ENCODE measurements around the gene MTA3.
"Not testable (repeated sequence)": the region's sequence is repeated elsewhere in the genome, so short reads cannot be mapped to it uniquely, and the experiment has no call there.

MTA3 gene

DNA sequence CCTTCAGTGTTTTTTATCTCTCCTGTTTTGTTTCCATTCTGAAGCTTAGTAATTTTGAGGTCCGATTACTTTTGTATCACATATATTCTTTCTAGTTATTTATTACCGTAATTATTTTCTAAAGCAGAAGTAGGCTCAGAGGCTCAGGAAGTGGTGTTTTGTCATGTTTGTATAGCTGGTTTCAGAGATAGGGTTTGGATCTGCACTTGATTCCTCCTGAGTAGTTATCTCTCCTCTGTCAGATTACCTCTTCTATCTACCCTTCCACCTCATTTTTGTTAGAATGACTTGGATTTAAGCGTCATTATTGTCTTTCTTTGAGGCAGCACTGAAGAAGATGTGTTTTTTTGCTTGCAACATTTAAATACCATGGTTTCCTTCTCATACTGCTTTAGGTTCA, 95.4 kb downstream of the MTA3 start:
- DNase-seq = no peak

GRCh38 chr2:42673989-42674579, 105.7 kb downstream of the MTA3 start:
- no peak for DNase-seq

DNA sequence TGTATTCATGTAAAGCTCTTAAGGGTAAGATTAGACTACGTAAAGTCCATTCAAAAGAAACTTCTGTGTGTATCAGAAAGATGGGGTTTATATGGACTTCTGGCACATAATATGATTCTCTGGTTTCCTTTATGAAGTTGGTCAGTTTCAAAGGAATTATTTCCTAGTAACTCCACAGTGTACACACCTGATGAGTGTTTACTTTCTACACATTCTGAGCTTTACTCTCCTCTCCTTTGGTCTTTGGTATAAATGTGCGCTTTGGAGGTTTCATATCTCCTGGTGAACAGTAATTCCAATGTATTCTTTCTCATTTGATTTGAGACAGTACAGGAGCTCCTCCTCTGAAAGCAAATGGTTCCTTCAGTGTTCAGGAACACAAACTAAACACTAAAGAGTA, 107.4 kb downstream of the MTA3 start:
- no peak for DNase-seq

DNA sequence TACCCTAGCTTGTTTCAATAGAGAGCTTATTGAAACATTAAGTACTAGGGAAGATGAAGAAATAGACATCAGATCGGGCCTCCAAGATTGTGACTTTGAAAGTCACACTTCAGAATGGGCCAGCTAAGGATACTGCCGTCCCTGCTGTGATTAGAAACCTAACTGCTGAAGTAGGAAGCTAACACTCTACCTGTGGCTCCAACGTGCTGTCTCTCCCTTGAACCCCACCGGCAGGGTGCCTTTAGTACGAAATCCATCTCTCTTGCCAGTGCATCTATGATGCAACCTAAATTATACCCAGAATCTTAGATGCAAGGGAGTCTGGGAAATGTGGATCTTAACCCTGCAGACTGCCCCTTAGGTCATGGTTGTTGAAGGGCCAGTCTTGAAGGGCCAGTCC, 116.9 kb downstream of the MTA3 start:
- no peak for DNase-seq

- DNase-seq = no peak
Observed at GRCh38 chr2:42693013-42693615, 124.7 kb downstream of the MTA3 start.

GRCh38 chr2:42693688-42694479, 125.5 kb downstream of the MTA3 start:
- no peak for DNase-seq

DNA sequence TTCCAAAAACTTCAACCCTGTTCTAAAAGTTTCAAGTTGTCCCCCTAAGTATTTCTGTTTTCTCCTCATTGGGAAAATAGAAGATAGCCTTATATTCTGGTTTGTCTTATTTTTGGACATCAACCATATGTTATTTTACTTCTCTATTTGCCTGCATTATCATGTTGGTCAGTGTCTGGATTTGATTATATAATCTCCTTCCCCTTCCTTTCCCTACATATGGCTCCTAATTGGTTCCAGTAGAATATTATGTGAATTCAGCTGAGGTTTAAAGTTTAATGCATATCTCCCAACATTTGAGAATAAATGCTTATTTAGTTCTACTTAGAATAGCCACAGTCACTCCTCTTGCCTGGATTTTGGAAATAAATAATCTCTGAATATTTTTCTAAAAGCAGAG, 128.6 kb downstream of the MTA3 start:
- DNase-seq = no peak

DNA sequence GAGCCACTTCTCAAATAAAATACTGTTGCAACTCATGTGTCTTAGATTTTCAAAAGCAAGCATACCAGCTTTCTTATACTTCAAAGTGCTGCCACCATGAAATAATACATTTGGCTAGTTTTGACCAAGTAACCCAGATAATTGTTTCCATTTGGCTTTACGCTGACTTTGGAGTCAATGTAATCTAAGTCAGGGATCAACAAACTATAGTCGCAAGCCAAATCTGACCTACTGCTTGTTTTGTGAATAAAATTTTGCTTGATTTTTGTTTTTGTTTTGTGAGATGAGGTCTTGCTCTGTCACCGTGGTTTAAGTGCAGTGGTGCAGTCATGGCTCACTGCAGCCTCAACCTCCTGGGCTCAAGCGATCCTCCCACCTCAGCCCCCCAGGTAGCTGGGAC, 130.5 kb downstream of the MTA3 start:
- no peak for DNase-seq

- no peak for DNase-seq
Observed at GRCh38 chr2:42706836-42707235, 138.4 kb downstream of the MTA3 start.

DNA sequence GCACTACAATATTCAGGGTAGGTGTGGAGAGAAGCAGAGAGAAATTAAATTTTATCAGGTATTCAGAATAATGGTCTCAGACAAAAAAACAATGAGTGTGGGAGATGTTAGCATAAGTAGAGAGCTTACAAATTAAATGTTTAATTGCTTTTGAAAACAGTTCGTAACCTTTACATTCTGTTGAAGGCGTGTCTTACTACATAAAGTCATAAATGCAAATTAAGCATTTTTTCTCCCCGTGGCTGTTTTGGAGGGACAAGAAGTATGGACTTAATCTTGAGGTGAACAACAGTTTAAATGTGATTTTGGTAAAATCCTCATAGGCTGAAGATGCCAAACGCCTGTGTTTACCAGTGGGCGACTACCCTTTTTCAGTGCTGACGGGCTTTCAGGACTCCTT, 139.7 kb downstream of the MTA3 start:
- DNase-seq = no peak

GRCh38 chr2:42711896-42712295, 143.5 kb downstream of the MTA3 start:
- no peak for DNase-seq

- no peak for DNase-seq
Observed at GRCh38 chr2:42712934-42713333, 144.5 kb downstream of the MTA3 start.

DNA sequence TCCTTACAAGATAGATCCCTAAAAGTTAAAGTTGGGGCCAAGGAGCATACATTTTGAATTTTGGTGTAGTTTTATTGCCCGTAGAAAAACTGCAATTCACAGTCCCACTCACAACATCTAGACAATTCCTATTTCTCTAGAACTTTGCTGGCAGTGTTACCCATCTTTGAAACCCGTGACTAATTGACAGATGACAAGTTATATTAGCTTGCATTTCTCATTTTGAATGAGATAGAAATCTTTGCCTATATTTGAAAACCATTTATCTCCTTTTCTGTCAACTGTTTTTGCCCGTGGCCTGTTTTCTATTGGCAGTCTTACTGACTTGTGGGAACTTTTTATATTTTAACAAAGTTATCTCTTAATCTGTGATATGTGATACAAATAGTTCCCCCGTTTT, 145.5 kb downstream of the MTA3 start:
- no peak for DNase-seq

DNA sequence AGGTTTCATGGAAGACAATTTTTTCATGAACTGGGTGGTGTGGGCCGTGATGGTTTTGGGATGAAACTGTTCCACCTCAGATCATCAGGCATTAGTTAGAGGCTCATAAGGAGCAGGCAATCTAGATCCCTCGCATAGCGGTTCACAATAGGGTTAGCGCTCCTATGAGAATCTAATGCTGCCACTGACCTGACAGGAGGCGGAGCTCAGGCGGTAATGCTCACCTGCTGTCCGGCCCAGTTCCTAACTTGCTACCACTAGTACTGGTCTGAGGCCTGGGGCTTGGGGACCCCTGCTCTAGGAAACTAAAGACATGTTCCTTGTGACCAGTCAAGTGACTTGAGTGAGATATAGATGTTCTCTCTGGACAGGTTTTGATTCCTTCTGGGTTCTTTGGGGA, 146.3 kb downstream of the MTA3 start:
- no peak for DNase-seq

DNA sequence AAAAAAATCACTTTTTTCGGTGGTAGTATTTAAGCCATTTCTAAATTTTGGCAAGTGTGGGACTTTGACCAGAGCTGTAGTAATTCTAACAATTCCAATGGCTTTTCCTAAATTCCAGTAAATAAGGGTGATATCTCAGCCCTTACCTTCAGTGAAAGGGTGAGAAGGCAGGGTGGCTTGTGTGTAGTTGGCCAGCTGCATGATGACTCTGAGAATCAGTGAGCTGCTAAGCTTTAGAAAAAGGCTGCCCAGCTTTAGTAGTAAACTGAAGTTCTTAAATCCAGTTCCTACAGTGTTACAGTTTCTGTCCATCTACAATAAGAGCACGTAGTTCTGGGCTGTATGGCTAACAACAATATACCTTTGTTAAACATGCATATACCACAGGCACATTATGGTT, 153.5 kb downstream of the MTA3 start:
- DNase-seq = no peak

- DNase-seq = no peak
Observed at GRCh38 chr2:42722320-42723190, 154.1 kb downstream of the MTA3 start.

DNA sequence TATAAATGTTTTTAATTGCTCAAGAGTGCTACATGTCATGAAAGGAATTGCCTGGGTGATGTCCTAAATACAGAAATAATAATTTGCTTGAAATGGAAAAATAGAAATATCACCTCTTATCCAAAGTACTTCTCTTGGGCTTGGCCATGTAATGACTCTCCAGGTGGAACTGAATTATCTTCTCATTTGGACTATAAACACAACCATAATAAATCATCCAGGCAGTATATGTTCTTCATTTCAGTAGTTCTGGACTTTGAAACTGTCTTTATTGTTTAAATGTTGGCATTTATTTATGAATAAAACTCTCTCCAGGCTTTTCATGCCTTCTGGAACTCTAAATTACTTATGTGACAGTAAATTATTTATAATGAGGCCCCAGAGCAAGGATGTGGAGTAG, 155.0 kb downstream of the MTA3 start:
- DNase-seq = no peak

DNA sequence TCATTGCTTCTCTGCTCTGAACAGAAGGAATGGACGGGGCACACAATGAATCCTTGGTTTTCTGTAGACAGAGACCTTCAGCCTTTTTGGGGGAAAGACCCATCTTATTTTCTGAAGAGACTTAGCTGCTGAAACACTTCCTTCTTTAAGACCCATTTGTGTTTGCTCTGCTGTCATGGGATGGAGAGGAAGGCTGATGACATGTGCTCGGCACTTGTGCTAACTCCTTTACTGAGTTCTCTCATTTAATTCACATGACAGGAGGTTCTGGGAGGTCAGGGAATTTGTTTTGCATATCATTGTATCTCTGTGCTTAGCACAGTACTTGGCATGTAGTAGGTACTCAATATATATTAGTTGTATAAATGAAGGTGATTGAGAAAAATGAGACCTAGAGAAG, 156.5 kb downstream of the MTA3 start:
- no peak for DNase-seq

GRCh38 chr2:42725657-42726056, 157.2 kb downstream of the MTA3 start:
- no peak for DNase-seq

DNA sequence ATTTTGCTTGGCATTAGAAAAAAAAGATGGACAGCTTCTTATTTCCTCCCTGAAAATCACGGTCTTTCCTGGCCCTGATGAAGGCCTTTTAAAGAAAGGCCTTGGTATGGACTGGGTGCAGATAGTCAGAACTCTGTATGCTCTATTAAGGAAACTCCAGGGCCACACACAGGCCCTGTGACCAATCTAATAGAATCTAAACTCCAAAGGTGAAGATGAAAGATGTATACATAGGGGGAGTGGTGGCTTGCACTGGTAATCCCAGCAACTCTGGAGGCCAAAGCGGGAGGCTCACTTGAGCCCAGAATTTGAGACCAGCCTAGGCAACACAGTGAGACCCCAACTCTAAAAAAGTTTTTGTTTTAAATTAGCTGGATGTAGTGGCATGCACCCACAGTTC, 158.2 kb downstream of the MTA3 start:
- DNase-seq = no peak

DNA sequence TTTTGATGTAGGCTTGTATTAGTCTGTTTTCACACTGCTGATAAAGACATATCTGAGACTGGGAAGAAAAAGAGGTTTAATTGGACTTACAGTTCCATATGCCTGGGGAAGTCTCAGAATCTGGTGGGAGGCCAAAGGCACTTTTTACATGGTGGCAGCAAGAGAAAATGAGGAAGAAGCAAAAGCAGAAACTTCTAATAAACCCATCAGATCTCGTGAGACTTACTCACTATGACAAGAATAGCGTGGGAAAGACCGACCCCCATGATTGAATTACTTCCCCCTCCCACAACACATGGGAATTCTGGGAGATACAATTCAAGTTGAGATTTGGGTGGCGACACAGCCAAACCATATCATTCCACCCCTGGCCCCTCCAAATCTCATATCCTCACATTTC, 162.9 kb downstream of the MTA3 start:
- DNase-seq = not testable (repeated sequence)

- no peak for DNase-seq
Observed at GRCh38 chr2:42733852-42734251, 165.4 kb downstream of the MTA3 start.

GRCh38 chr2:42736598-42737322, 168.3 kb downstream of the MTA3 start:
- no peak for DNase-seq
